Fibroblast of gingiva (primary cell): ENCODE results near the gene SLC24A3.

Experiments used
- DNase-seq: peaks from one replicate; pipeline ENCODE4 v3.0.0-alpha.2; 2011; ENCODE audit warnings: low read depth

SLC24A3 gene

GRCh38 chr20:19502169-19502568, 289.7 kb downstream of the SLC24A3 start:
- no peak for DNase-seq

- DNase-seq = no peak
Measured at GRCh38 chr20:19504251-19504650, 291.8 kb downstream of the SLC24A3 start.

GRCh38 chr20:19506021-19506420, 293.6 kb downstream of the SLC24A3 start:
- no peak for DNase-seq

- no peak for DNase-seq
Measured at GRCh38 chr20:19508449-19508848, 296.0 kb downstream of the SLC24A3 start.

- DNase-seq = no peak
Measured at GRCh38 chr20:19510611-19511010, 298.2 kb downstream of the SLC24A3 start.

GRCh38 chr20:19511931-19512330, 299.5 kb downstream of the SLC24A3 start:
- DNase-seq = no peak

GRCh38 chr20:19512886-19513677, 300.6 kb downstream of the SLC24A3 start:
- no peak for DNase-seq

- no peak for DNase-seq
Measured at GRCh38 chr20:19515074-19515473, 302.6 kb downstream of the SLC24A3 start.

GRCh38 chr20:19519466-19519865, 307.0 kb downstream of the SLC24A3 start:
- DNase-seq = no peak

- no peak for DNase-seq
Measured at GRCh38 chr20:19520261-19520660, 307.8 kb downstream of the SLC24A3 start.

- no peak for DNase-seq
Measured at GRCh38 chr20:19522071-19522801, 309.8 kb downstream of the SLC24A3 start.

- DNase-seq = no peak
Measured at GRCh38 chr20:19522836-19523590, 310.6 kb downstream of the SLC24A3 start.

GRCh38 chr20:19524691-19525090, 312.2 kb downstream of the SLC24A3 start:
- DNase-seq = no peak

- peak; percentile 20 for DNase-seq
Measured at GRCh38 chr20:19527509-19527908, 315.1 kb downstream of the SLC24A3 start.

- no peak for DNase-seq
Measured at GRCh38 chr20:19528286-19529030, 316.0 kb downstream of the SLC24A3 start.

GRCh38 chr20:19530006-19530405, 317.6 kb downstream of the SLC24A3 start:
- DNase-seq = no peak

- DNase-seq = peak; percentile 3
Measured at GRCh38 chr20:19531446-19531845, 319.0 kb downstream of the SLC24A3 start.

- DNase-seq = no peak
Measured at GRCh38 chr20:19538556-19538955, 326.1 kb downstream of the SLC24A3 start.

GRCh38 chr20:19539191-19539590, 326.7 kb downstream of the SLC24A3 start:
- DNase-seq = no peak

GRCh38 chr20:19540392-19540791, 327.9 kb downstream of the SLC24A3 start:
- DNase-seq = no peak

- no peak for DNase-seq
Measured at GRCh38 chr20:19543101-19543500, 330.7 kb downstream of the SLC24A3 start.

GRCh38 chr20:19544684-19545083, 332.2 kb downstream of the SLC24A3 start:
- DNase-seq = no peak
